ENCODE results near the gene FAM131B.

Gene FAM131B

GRCh38 chr7:143362131-143363015, at the start of gene FAM131B:
TSS of gene FAM131B (minus strand) at chr7:143362713. CDS start at chr7:143362603, 110 bp downstream.
- no peak for TF ChIP-seq CTCF (IDR thresholded peaks at IDR 0.05; ENCODE audit: low read depth, low read length, missing control alignments)
- H3K4me3 ChIP-seq (replicated peaks; ENCODE audit: low read depth, low read length), result peak within 1 kb of the TSS; percentile 44
- DNase-seq (ENCODE audit: extremely low read depth, low read depth), result no peak

GRCh38 chr7:143411976-143412708, 49.6 kb upstream of the FAM131B start:
- no peak for DNase-seq (ENCODE audit: extremely low read depth, low read depth)
- TF ChIP-seq CTCF (IDR thresholded peaks at IDR 0.05; ENCODE audit: low read depth, low read length, missing control alignments), result no peak
- no peak overlapping the region for H3K4me3 ChIP-seq (replicated peaks; ENCODE audit: low read depth, low read length)

DNA sequence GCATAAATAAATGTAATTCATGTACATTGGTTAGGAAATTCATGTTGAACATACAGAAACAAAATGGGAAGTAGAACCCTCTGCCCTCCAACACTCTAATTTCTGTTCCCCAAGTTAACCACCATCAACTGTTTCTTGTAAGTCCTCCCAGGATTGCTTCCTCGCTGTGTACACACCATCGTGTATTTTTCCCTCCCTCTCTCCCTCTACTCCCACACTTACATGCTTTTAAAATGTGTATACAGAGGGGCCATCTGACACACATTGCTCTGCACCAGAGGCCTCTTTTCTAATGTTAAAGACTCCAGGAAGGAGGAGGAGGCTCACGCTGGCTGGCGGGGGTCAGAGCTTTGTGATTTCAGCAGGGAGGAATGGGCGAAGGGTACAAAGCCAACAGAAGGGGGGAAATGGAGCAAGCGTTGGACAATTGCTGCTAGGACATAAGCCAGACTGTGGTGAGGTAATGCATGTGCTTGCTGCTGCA, 48.0 kb upstream of the FAM131B start:
- no peak overlapping the region for H3K4me3 ChIP-seq (replicated peaks; ENCODE audit: low read depth, low read length)
- TF ChIP-seq CTCF (IDR thresholded peaks at IDR 0.05; ENCODE audit: low read depth, low read length, missing control alignments), result no peak
- no peak for DNase-seq (ENCODE audit: extremely low read depth, low read depth)

DNA sequence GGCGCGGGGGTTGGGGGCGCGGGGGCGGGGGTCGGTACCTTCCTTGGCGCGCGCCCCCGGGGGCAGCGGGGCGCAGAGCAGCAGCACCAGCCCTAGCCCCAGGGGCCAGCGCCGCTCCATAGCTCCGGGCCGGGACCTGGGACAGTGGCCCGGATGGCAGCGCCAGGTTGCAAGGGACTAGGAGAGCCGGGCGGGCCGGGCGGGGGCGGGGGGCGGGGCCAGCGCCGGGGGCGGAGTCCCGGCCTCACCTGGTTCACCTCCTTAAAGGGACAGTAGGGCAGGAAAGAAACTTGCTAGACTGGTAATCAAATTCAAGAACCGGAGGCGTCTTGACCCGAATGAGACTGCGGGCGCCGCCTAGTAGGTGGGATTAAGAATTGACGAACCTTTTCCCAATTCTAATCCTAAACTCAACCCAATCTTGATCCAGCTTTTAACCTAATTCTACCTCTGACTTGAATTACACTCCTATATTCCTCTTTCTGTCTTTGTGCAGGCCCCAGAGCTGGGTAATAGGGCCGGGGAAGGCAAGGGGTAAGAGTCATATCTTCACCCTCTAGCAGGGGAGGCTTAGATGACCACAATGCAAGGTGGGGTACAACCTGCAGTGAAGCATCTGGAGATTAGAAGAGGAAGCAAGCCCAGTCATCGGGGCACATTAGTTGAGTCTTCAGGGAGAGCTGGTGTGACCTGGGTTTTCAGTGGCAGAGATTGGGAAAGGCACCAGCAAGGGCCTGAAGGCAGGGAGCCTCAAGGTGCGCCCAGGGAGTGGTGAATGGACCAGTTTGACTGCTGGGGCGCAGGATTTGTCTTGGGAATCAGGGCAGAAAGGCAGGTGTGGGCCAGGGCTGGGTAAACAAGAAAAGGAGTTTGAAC, 46.4 kb upstream of the FAM131B start, which contains the start of gene EPHA1:
Gene EPHA1 (minus strand): TSS at position 171 of the 876 bp plus-strand sequence. CDS start 51 bp downstream, at position 120.
- no peak for DNase-seq (ENCODE audit: extremely low read depth, low read depth)
- H3K4me3 ChIP-seq (replicated peaks; ENCODE audit: low read depth, low read length), result no peak within 1 kb of the TSS
- no peak for TF ChIP-seq CTCF (IDR thresholded peaks at IDR 0.05; ENCODE audit: low read depth, low read length, missing control alignments)

GRCh38 chr7:143408252-143408685, 45.8 kb upstream of the FAM131B start:
- H3K4me3 ChIP-seq (replicated peaks; ENCODE audit: low read depth, low read length), result no peak overlapping the region
- TF ChIP-seq CTCF (IDR thresholded peaks at IDR 0.05; ENCODE audit: low read depth, low read length, missing control alignments), result no peak
- no peak for DNase-seq (ENCODE audit: extremely low read depth, low read depth)

Data from HFF-Myc (cell line).